Measurements from ENCODE around the gene PPP1R37. TPM values are rescaled to one million over a fixed set of nuclear protein-coding genes. Genes with fewer than 3 reads are reported as not detected.

The PPP1R37 gene
- polyA plus RNA-seq, 1 donor from 2014 or later: 53.7 TPM

DNA sequence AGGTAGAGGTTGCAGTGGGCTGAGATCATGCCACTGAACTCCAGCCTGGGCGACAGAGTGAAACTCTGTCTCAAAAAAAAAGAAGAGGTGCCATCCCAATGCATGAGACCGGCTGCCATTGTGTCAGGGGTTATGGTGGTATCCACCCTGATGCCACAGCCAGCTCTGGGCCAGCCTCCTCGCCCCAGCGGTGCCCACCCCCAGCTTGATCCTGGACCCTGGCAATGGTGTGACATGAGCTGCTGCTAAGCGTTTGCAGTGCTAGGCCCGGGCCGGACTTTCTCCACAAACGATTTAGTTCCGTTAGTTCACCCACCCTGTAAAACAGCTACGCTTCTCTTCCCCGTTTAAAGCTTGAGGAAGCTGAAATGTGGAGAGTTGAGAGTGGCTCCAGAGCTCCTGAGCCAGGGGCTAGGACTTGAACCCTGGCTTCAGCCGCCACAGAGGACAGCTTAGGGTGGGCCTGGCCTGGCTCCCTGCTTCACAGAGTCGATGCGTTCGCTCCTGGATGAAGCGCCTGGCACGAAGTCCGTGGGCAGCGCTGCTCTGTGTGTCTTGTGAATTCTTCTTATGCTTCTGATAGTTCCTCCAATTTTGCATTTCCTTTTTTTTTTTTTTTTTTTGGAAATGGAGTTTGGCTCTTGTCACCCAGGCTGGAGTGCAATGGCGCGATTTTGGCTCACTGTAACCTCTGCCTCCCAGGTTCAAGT lies 42.4 kb downstream of the PPP1R37 start:
- Histone ChIP-seq H3K9me2 (ENCODE audit: insufficient read depth, low read length) (no peaks in the 10 kb centered on the region), H3K79me2 (replicated peaks; ENCODE audit: insufficient read depth, low read length) (peaks cover 3% of the 10 kb centered on the region), H4K20me1 (ENCODE audit: insufficient read depth) (no peaks in the 10 kb centered on the region)

DNA sequence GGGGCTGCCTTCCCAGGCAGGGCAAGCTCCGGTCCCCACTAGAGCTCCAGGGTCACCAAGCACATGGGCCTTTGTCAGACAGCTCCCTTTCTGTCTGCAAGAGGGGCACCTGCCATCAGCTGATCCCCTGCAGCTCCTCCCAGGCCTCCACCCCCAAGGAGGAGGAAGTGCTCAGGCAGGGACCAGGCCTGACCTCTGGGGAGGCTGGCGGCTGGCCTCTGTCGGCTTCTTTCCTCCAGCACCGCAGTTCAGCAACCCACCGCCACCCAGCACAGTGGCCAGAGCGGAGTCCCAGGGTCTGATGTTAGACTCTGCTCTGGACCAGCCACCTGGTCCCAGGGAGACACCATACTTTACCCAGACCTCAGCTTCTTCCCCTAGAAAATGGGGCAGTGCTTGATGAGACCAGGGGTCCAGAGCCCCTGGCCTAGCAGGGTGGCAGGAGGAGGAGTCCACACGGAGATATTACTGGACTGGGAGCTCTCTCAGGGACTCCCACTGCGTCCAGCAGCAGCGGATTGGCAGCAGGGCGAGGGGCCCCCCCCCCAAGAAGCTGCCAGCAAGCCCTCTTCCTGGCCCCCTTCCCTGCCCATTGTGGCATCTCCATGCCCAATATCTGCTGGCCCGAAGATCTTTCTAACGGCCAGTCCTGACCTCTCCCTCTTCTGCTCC lies 43.7 kb downstream of the PPP1R37 start:
- H3K4me2 ChIP-seq (ENCODE audit: low read length): no peak overlapping the region
- H3K9me3 ChIP-seq (ENCODE audit: low read length): no peaks in the 10 kb centered on the region
- peaks cover 3% of the 10 kb centered on the region for H3K79me2 ChIP-seq (replicated peaks; ENCODE audit: insufficient read depth, low read length)
- no peaks in the 10 kb centered on the region for H3K27me3 ChIP-seq (ENCODE audit: insufficient read depth, low read depth, low read length)
- no peaks in the 10 kb centered on the region for H4K20me1 ChIP-seq (ENCODE audit: insufficient read depth)
- no peaks in the 10 kb centered on the region for H3K9me2 ChIP-seq (ENCODE audit: insufficient read depth, low read length)
- peak overlapping the region; percentile 24 for H3K4me3 ChIP-seq (ENCODE audit: low read length)
- H3K27ac ChIP-seq (ENCODE audit: low read length): peak overlapping the region; percentile 19
- no peaks in the 10 kb centered on the region for H3K36me3 ChIP-seq (ENCODE audit: insufficient read depth, low read length)
- H2AFZ ChIP-seq (ENCODE audit: low read depth, low read length): no peak overlapping the region
- H3F3A ChIP-seq (ENCODE audit: insufficient read depth, low read length, poor library complexity, severe bottlenecking): no peaks in the 10 kb centered on the region
- H3K9ac ChIP-seq (ENCODE audit: low read length): no peak overlapping the region
- TF ChIP-seq RAD21 (conservative IDR thresholded peaks at IDR 0.05) (no peak), EZH2 (IDR thresholded peaks at IDR 0.05; ENCODE audit: borderline replicate concordance, insufficient read depth, low read length, poor library complexity, severe bottlenecking) (no peak), SMC3 (conservative IDR thresholded peaks at IDR 0.05; ENCODE audit: poor library complexity) (no peak), TAF1 (IDR thresholded peaks at IDR 0.05; ENCODE audit: low read depth) (no peak), MXI1 (conservative IDR thresholded peaks at IDR 0.05; ENCODE audit: poor library complexity, severe bottlenecking) (no peak), EP300 (conservative IDR thresholded peaks at IDR 0.05; ENCODE audit: poor library complexity, severe bottlenecking) (no peak)
- TF ChIP-seq, protein P1, sequence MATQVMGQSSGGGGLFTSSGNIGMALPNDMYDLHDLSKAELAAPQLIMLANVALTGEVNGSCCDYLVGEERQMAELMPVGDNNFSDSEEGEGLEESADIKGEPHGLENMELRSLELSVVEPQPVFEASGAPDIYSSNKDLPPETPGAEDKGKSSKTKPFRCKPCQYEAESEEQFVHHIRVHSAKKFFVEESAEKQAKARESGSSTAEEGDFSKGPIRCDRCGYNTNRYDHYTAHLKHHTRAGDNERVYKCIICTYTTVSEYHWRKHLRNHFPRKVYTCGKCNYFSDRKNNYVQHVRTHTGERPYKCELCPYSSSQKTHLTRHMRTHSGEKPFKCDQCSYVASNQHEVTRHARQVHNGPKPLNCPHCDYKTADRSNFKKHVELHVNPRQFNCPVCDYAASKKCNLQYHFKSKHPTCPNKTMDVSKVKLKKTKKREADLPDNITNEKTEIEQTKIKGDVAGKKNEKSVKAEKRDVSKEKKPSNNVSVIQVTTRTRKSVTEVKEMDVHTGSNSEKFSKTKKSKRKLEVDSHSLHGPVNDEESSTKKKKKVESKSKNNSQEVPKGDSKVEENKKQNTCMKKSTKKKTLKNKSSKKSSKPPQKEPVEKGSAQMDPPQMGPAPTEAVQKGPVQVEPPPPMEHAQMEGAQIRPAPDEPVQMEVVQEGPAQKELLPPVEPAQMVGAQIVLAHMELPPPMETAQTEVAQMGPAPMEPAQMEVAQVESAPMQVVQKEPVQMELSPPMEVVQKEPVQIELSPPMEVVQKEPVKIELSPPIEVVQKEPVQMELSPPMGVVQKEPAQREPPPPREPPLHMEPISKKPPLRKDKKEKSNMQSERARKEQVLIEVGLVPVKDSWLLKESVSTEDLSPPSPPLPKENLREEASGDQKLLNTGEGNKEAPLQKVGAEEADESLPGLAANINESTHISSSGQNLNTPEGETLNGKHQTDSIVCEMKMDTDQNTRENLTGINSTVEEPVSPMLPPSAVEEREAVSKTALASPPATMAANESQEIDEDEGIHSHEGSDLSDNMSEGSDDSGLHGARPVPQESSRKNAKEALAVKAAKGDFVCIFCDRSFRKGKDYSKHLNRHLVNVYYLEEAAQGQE (IDR thresholded peaks at IDR 0.05; ENCODE audit: borderline replicate concordance): no peak
- TF ChIP-seq, protein P2, sequence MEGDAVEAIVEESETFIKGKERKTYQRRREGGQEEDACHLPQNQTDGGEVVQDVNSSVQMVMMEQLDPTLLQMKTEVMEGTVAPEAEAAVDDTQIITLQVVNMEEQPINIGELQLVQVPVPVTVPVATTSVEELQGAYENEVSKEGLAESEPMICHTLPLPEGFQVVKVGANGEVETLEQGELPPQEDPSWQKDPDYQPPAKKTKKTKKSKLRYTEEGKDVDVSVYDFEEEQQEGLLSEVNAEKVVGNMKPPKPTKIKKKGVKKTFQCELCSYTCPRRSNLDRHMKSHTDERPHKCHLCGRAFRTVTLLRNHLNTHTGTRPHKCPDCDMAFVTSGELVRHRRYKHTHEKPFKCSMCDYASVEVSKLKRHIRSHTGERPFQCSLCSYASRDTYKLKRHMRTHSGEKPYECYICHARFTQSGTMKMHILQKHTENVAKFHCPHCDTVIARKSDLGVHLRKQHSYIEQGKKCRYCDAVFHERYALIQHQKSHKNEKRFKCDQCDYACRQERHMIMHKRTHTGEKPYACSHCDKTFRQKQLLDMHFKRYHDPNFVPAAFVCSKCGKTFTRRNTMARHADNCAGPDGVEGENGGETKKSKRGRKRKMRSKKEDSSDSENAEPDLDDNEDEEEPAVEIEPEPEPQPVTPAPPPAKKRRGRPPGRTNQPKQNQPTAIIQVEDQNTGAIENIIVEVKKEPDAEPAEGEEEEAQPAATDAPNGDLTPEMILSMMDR (IDR thresholded peaks at IDR 0.05; ENCODE audit: poor library complexity, severe bottlenecking): no peak

More for the DNA sequence above, 42.4 kb downstream of the PPP1R37 start:
- H3F3A ChIP-seq (ENCODE audit: insufficient read depth, low read length, poor library complexity, severe bottlenecking): no peaks in the 10 kb centered on the region
- no peak overlapping the region for H3K27ac ChIP-seq (ENCODE audit: low read length)
- TF ChIP-seq RAD21 (conservative IDR thresholded peaks at IDR 0.05): no peak
- TF ChIP-seq POLR2AphosphoS5 (IDR thresholded peaks at IDR 0.05): no peak
- TF ChIP-seq, protein P2 (IDR thresholded peaks at IDR 0.05; ENCODE audit: poor library complexity, severe bottlenecking): no peak
- TF ChIP-seq SMC3 (conservative IDR thresholded peaks at IDR 0.05; ENCODE audit: poor library complexity): no peak
- no peak for TF ChIP-seq TAF1 (IDR thresholded peaks at IDR 0.05; ENCODE audit: low read depth)
- no peak for TF ChIP-seq EP300 (conservative IDR thresholded peaks at IDR 0.05; ENCODE audit: poor library complexity, severe bottlenecking)
- TF ChIP-seq, protein P1 (IDR thresholded peaks at IDR 0.05; ENCODE audit: borderline replicate concordance): no peak
- TF ChIP-seq MXI1 (conservative IDR thresholded peaks at IDR 0.05; ENCODE audit: poor library complexity, severe bottlenecking): no peak
- TF ChIP-seq EZH2 (IDR thresholded peaks at IDR 0.05; ENCODE audit: borderline replicate concordance, insufficient read depth, low read length, poor library complexity, severe bottlenecking): no peak
- no peaks in the 10 kb centered on the region for H3K36me3 ChIP-seq (ENCODE audit: insufficient read depth, low read length)
- H3K4me2 ChIP-seq (ENCODE audit: low read length): no peak overlapping the region
- no peak overlapping the region for H3K4me3 ChIP-seq (ENCODE audit: low read length)
- no peaks in the 10 kb centered on the region for H3K9me3 ChIP-seq (ENCODE audit: low read length)
- no peaks in the 10 kb centered on the region for H3K27me3 ChIP-seq (ENCODE audit: insufficient read depth, low read depth, low read length)
- no peak overlapping the region for H3K9ac ChIP-seq (ENCODE audit: low read length)
- no peak overlapping the region for H2AFZ ChIP-seq (ENCODE audit: low read depth, low read length)
